ENCODE data around the gene CIDEB. TPM values are rescaled to one million over a fixed set of nuclear protein-coding genes. Genes with fewer than 3 reads are reported as not detected.

Gene CIDEB
- total and polyA plus RNA-seq, 2 of the 13 experiments (the other 11 are each of a cell fraction or from before 2014, with no cell fraction given), result 35.8 to 110 TPM

DNA sequence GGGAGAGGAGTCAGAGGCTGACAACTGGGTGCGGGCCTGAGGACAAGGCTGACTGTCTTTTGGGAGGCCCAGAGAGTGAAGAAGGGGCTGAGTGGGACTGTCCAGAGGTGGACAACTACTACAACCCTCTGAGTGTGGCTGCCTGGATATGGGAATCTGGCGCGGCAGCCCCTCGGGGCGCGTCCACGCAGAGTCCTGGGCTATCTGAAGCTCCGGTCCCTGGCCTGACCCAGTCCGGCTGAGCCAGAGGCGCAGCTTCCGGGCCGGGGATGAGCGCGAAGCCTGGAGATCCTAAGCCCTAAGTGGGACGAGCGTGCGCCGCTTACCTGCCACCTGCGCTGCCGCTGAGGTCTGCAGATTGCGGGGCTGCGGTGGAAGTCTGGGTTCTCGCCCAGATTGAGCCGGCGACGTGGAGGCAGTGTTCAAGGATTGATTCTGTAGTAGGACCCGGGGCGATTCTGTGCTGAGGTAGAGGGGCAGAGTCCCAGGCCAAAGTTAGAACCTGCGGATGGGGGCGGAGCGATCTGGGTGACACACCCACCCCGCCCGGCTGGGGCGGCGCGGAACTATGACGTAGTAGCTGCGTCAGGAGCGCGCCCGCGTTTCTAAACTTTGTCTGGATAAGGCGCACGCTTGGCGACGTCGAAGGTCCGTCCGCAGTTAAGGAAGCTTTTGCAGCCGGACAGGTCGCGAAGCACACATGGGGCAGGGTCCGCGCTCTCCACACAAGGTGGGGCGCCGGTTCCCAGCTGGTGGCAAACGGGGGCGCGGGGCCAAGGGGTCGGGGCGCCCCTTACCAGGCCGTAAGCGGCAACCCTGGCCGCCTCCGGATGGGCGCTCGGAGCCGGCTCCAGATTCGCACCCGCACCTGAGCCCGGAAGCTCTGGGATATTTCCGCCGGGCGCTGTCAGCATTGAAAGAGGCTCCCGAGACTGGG, 8.3 kb downstream of the CIDEB start, which contains the start of the genes DHRS1 and NOP9 (continued):
- TF ChIP-seq NFYB (CRISPR knock-in tag; IDR thresholded peaks at IDR 0.05), result peak; percentile 59; the same call in 1 of the 2 replicates
- peak; percentile 98 for TF ChIP-seq MAF1 (CRISPR knock-in tag; IDR thresholded peaks at IDR 0.05; ENCODE audit: borderline replicate concordance)
- TF ChIP-seq ZEB1 (IDR thresholded peaks at IDR 0.05; ENCODE audit: insufficient replicate concordance, low read depth), result no peak
- TF ChIP-seq, protein P1, sequence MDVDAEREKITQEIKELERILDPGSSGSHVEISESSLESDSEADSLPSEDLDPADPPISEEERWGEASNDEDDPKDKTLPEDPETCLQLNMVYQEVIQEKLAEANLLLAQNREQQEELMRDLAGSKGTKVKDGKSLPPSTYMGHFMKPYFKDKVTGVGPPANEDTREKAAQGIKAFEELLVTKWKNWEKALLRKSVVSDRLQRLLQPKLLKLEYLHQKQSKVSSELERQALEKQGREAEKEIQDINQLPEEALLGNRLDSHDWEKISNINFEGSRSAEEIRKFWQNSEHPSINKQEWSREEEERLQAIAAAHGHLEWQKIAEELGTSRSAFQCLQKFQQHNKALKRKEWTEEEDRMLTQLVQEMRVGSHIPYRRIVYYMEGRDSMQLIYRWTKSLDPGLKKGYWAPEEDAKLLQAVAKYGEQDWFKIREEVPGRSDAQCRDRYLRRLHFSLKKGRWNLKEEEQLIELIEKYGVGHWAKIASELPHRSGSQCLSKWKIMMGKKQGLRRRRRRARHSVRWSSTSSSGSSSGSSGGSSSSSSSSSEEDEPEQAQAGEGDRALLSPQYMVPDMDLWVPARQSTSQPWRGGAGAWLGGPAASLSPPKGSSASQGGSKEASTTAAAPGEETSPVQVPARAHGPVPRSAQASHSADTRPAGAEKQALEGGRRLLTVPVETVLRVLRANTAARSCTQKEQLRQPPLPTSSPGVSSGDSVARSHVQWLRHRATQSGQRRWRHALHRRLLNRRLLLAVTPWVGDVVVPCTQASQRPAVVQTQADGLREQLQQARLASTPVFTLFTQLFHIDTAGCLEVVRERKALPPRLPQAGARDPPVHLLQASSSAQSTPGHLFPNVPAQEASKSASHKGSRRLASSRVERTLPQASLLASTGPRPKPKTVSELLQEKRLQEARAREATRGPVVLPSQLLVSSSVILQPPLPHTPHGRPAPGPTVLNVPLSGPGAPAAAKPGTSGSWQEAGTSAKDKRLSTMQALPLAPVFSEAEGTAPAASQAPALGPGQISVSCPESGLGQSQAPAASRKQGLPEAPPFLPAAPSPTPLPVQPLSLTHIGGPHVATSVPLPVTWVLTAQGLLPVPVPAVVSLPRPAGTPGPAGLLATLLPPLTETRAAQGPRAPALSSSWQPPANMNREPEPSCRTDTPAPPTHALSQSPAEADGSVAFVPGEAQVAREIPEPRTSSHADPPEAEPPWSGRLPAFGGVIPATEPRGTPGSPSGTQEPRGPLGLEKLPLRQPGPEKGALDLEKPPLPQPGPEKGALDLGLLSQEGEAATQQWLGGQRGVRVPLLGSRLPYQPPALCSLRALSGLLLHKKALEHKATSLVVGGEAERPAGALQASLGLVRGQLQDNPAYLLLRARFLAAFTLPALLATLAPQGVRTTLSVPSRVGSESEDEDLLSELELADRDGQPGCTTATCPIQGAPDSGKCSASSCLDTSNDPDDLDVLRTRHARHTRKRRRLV (CRISPR knock-in tag; IDR thresholded peaks at IDR 0.05), result peak; percentile 95
- no peak; the same call in 1 of the 2 replicates for TF ChIP-seq ZNF75D (CRISPR knock-in tag; IDR thresholded peaks at IDR 0.05; ENCODE audit: borderline replicate concordance)
- peak; percentile 84; the same call in 1 of the 2 replicates for TF ChIP-seq ZBTB4 (CRISPR knock-in tag; IDR thresholded peaks at IDR 0.05; ENCODE audit: borderline replicate concordance)
- no peak; the same call in none of the 2 replicates for TF ChIP-seq ZNF441 (CRISPR knock-in tag; IDR thresholded peaks at IDR 0.05; ENCODE audit: borderline replicate concordance)
- peak; percentile 90; the same call in 1 of the 2 replicates for TF ChIP-seq CREB3 (CRISPR knock-in tag; IDR thresholded peaks at IDR 0.05)
- TF ChIP-seq REXO4 (CRISPR knock-in tag; IDR thresholded peaks at IDR 0.05; ENCODE audit: borderline replicate concordance), result no peak
- TF ChIP-seq, protein P2, sequence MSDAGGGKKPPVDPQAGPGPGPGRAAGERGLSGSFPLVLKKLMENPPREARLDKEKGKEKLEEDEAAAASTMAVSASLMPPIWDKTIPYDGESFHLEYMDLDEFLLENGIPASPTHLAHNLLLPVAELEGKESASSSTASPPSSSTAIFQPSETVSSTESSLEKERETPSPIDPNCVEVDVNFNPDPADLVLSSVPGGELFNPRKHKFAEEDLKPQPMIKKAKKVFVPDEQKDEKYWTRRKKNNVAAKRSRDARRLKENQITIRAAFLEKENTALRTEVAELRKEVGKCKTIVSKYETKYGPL (CRISPR knock-in tag; IDR thresholded peaks at IDR 0.05), result peak; percentile 78; the same call in 1 of the 2 replicates
- no peak for TF ChIP-seq HOXA7 (CRISPR knock-in tag; IDR thresholded peaks at IDR 0.05)
- peak; percentile 59 for TF ChIP-seq ZNF605 (CRISPR knock-in tag; IDR thresholded peaks at IDR 0.05)
- TF ChIP-seq ZNF20 (CRISPR knock-in tag; IDR thresholded peaks at IDR 0.05), result no peak
- TF ChIP-seq PPARG (CRISPR knock-in tag; conservative IDR thresholded peaks at IDR 0.05), result peak; percentile 77
- peak; percentile 73 for TF ChIP-seq ARID2 (CRISPR knock-in tag; IDR thresholded peaks at IDR 0.05; ENCODE audit: borderline replicate concordance)
- TF ChIP-seq GABPA (IDR thresholded peaks at IDR 0.05; ENCODE audit: low read depth, low read length), result no peak
- TF ChIP-seq GABPA (CRISPR knock-in tag; IDR thresholded peaks at IDR 0.05; ENCODE audit: low read depth), result no peak
- no peak for TF ChIP-seq FOXP1 (IDR thresholded peaks at IDR 0.05)
- TF ChIP-seq FOXP1 (CRISPR knock-in tag; IDR thresholded peaks at IDR 0.05), result peak; percentile 44; the same call in 1 of the 2 replicates

Measured in HepG2 (cell line).